Cardiac muscle cell (in vitro differentiated cells and primary cell): ENCODE results near the gene NFAM1. TPM values are rescaled to one million over a fixed set of nuclear protein-coding genes. Genes with fewer than 3 reads are reported as not detected.

ENCODE experiments used
- DNase-seq, 2 donors: peaks; one replicate each; pipeline versions ENCODE4 v3.0.0 to v3.0.0-alpha.2; 2010 to 2017; ENCODE audit warnings: low read depth in 1 of 2, low spot score in 1 of 2
- H3K27ac ChIP-seq: fragments of 200-600 bp; sonication (generic); 2 replicates; pipeline ENCODE4 v1.5.1; 2016
- H3K27me3 ChIP-seq: fragments of 200-600 bp; sonication (generic); 2 replicates; pipeline ENCODE4 v1.6.0; 2016; ENCODE audit warnings: control low read depth
- H3K36me3 ChIP-seq: fragments of 200-600 bp; sonication (generic); 2 replicates; pipeline ENCODE4 v1.5.1; 2016; ENCODE audit warnings: control low read depth
- H3K4me1 ChIP-seq: fragments of 200-600 bp; sonication (generic); 2 replicates; pipeline ENCODE4 v1.8.1; 2017; ENCODE audit warnings: low read depth, mild to moderate bottlenecking, mixed run types
- H3K4me3 ChIP-seq: fragments of 200-600 bp; sonication (generic); 2 replicates; pipeline ENCODE4 v1.5.1; 2016; ENCODE audit warnings: mild to moderate bottlenecking
- H3K9me3 ChIP-seq: fragments of 200-600 bp; sonication (generic); 2 replicates; pipeline ENCODE4 v1.5.1; 2017; ENCODE audit warnings: low read depth, mild to moderate bottlenecking, control low read depth
- polyA plus RNA-seq: library from polyadenylated mRNA; unstranded; fragments of >200 nt; fragmentation: Nextera tagmentation; extraction: Ambion mirVana; gene quantifications from 2 replicates; pipeline ENCODE4 v1.2.1, GENCODE V29; 2016
- total RNA-seq: library from RNA; depleted of rRNA; stranded (reverse); fragments of >200 nt; gene quantifications from 2 replicates; pipeline ENCODE4 v1.2.3, GENCODE V29; 2016
- TF ChIP-seq, protein P1 (sequence below): IDR thresholded peaks from 2 replicates; pipeline ENCODE4 v1.5.1; 2012; ENCODE audit warnings: low read depth, mild to moderate bottlenecking, low read length

Gene NFAM1
- total and polyA plus RNA-seq, 2 experiments from 2014 or later = 0.97 to 2.1 TPM

DNA sequence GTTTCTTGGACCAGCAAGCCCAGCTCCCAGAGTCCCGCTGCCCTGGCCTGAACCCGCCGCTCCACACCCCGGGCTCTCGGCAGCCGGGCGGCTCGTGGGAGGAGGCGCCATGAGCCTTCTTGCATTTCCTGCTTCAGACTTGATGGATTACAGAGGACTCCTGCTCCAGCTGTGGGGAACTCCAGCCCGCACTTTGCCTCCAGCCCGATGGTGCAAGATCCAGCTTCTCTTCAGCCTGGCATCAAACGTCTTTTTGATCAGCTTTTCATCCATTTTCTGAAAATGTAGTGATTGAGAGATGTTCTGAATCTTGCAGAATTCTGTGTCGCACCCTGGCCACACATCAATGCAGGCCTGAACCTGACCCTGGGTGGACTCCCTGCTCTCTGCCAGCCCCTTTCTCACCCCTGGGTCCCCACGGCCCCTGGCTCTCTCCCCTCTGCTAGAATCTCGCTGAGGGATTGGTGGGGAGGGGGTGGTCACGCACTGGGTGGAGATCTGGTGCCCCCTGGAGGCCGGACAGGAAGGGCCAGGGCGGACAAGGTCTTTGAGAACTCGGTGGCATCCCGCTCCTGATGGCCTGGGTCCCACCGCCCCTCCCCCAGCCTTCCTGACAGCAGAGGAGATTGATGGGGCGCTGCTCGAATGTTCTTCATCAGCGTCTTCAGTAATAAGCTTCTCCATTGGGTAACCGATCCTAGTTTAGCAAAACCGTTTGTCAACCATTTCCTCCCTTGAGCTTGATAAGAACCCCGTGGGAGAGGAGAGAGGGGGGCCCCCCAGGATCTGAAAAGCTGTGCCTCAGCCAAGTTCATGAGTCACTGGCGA, 12.1 kb upstream of the NFAM1 start:
- peaks cover 21% of the 10 kb centered on the region for H3K4me1 ChIP-seq
- TF ChIP-seq, protein P1, sequence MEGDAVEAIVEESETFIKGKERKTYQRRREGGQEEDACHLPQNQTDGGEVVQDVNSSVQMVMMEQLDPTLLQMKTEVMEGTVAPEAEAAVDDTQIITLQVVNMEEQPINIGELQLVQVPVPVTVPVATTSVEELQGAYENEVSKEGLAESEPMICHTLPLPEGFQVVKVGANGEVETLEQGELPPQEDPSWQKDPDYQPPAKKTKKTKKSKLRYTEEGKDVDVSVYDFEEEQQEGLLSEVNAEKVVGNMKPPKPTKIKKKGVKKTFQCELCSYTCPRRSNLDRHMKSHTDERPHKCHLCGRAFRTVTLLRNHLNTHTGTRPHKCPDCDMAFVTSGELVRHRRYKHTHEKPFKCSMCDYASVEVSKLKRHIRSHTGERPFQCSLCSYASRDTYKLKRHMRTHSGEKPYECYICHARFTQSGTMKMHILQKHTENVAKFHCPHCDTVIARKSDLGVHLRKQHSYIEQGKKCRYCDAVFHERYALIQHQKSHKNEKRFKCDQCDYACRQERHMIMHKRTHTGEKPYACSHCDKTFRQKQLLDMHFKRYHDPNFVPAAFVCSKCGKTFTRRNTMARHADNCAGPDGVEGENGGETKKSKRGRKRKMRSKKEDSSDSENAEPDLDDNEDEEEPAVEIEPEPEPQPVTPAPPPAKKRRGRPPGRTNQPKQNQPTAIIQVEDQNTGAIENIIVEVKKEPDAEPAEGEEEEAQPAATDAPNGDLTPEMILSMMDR = peak; percentile 68
- no peaks in the 10 kb centered on the region for H3K36me3 ChIP-seq
- H3K27me3 ChIP-seq = no peaks in the 10 kb centered on the region
- peak; percentile 91 to 97 for DNase-seq
- no peaks in the 10 kb centered on the region for H3K9me3 ChIP-seq
- peak overlapping the region; percentile 5 for H3K4me3 ChIP-seq
- peak overlapping the region; percentile 47 for H3K27ac ChIP-seq

DNA sequence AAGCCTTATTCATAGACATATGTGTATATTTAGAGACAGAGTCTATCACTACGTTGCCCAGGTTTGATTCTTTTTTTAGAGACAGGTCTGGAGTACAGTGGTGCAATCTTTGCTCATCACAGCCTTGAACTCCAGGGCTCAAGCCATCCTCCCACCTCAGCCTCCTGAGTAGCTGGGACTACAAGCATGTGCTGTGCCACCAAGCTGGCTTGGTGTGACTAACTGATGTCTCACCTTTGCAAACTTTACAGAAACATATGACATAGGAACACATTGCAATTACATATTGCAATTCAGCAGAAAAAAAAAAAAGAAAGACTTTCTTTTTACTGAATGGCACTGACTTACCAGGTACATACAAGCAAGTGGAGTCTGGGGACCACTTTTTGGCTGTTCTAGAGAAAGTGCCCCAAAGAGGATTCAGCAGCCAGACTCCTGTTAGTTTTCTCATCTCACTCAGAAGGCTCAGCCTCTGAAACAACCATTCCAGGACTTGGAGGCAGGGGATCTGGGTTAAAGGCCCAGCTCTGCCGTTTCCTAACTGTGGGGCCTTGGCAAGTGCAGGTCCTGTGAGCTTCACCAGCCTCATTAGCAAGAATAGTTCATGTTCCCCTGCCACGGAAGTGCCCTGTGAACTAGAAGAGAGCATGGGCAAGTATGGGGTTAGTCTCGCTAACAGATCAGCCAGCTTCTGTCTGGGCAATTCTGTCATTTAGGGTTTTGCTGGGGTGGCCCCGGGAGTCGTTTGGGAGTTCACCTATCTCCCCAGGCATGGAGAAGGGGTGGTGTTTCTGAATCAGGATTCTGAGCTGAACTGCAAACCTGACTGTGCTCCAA, 11.3 kb upstream of the NFAM1 start:
- peak in 1 of 2 donors; percentile 46 for DNase-seq

DNA sequence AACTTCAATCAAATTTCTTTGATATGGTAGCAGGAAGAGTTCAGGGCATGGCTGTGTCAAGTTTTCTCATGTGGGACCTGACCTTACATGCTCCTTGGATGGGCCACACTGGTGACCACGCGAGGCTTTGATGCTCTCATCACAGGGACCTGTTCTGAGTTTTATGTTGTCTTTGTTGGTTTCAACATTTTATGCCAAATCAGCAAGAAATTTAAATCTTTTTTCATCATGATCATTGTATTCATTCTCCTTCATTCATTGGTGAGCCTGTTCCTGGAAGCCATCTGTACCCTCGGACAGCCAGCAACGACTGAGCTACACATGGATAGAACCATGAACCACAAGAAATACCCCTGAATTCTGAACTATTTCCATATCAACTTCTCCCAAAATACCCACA, 10.5 kb upstream of the NFAM1 start:
- no peak for DNase-seq
- no peaks in the 10 kb centered on the region for H3K9me3 ChIP-seq
- TF ChIP-seq, protein P1 = no peak
- no peak overlapping the region for H3K4me3 ChIP-seq
- no peaks in the 10 kb centered on the region for H3K27me3 ChIP-seq
- H3K36me3 ChIP-seq = no peaks in the 10 kb centered on the region
- peaks cover 25% of the 10 kb centered on the region for H3K4me1 ChIP-seq
- H3K27ac ChIP-seq = no peak overlapping the region

More for the DNA sequence above, 11.3 kb upstream of the NFAM1 start:
- no peak overlapping the region for H3K4me3 ChIP-seq
- no peaks in the 10 kb centered on the region for H3K27me3 ChIP-seq
- peaks cover 21% of the 10 kb centered on the region for H3K4me1 ChIP-seq
- no peaks in the 10 kb centered on the region for H3K9me3 ChIP-seq
- H3K36me3 ChIP-seq = no peaks in the 10 kb centered on the region
- peak overlapping the region; percentile 29 for H3K27ac ChIP-seq
- TF ChIP-seq, protein P1 = no peak

DNA sequence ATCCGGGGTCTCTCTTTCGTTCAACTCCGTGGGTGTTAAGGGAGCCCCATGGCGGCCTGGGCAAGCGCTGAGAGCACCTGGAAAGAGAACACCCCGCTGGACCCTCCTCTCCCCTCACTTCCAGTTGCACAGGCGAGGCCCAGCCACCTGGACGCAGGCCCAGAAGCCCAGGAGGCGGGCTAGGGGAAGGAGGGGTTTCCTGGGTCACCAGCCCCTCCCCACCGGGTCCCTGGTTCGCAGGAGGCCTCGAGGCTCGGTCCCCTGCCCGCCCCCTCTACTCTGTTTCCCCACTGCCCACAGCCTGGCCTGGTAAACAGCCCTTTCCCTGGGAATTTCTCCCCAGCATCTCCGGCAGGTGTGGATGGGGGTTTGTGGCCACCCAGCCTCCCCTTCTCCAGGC, 8.5 kb upstream of the NFAM1 start:
- Histone ChIP-seq H3K4me1 (peaks cover 25% of the 10 kb centered on the region), H3K4me3 (no peak overlapping the region), H3K9me3 (no peaks in the 10 kb centered on the region), H3K27me3 (no peaks in the 10 kb centered on the region), H3K36me3 (no peaks in the 10 kb centered on the region), H3K27ac (no peak overlapping the region)
- no peak for DNase-seq
- TF ChIP-seq, protein P1 = no peak

DNA sequence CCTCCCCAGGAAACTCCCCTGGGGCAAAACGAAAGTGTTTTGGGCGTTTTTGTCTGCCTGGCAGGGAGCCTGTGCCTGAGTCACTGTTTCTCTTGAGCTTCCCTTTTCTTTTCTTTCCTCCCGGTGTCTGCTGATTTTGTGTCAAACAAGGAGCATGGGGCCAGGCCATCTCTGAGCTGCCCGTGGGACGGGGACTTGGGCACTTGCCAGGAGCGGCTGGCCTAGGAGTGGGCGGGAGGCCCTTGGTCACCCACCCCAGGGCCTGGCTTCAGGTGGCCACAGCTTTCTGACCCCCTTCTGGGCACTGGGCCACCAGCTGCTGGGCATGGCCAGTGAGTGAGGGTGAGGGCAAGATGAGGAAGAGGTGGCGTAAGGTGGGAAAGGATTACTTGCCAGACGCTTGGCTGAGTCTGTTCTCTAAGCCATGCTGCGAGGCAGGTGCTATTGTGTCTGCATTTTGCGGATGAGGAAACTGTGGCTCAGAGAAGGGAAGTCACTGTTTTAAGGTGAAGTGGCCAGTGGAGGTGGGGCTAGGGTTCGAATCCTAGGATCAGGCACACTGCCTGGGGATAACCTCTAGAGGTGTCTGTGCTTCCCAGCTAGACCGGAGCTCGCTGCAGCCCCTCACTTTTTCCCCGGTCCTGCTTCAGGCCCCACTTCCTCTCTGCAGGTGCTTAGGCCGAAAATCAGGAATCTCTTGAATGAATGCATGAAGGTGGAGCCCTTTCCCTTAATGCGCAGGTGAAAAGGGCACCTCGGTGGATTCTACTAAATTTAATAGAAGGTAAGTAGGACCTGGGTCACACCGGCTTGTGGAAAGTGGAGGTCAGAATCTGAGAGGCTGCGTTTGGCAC, 7.8 kb upstream of the NFAM1 start:
- Histone ChIP-seq H3K27me3 (no peaks in the 10 kb centered on the region), H3K9me3 (no peaks in the 10 kb centered on the region), H3K27ac (no peak overlapping the region), H3K4me1 (peaks cover 24% of the 10 kb centered on the region), H3K36me3 (no peaks in the 10 kb centered on the region), H3K4me3 (no peak overlapping the region)
- peak in 1 of 2 donors; percentile 40 for DNase-seq
- TF ChIP-seq, protein P1 = no peak
